IMR-90 (cell line): ENCODE data around the gene ITGB5. TPM values are rescaled to one million over a fixed set of nuclear protein-coding genes. Genes with fewer than 3 reads are reported as not detected.

Experiments
- ATAC-seq: fragments of 200-7000 bp; cut with Tn5 transposase; 2 replicates; pipeline ENCODE4 v1.9.1; 2020; ENCODE audit warnings: low read depth, mild to moderate bottlenecking, moderate library complexity
- BruUV-seq: library from RNA; stranded (reverse); fragments of 400-500 nt; replicated peaks from 2 replicates; lab custom pipeline; 2021; lab: Mats Ljungman, UMichigan
- CTCF ChIA-PET: fragments of 300-600 bp; formaldehyde crosslinking; extraction: SDS; loops from one replicate; lab custom pipeline; 2021; ENCODE audit warnings: antibody characterized with exemption; lab: Yijun Ruan, JAX
- POLR2A ChIA-PET: fragments of 300-600 bp; sonication (Branson Sonifier 250); formaldehyde crosslinking; loops from one replicate; lab custom pipeline; 2022; ENCODE audit warnings: antibody characterized with exemption; ENCODE audit not compliant: unreplicated experiment; lab: Charles Lee
- DNase-seq: peaks from one replicate; pipeline ENCODE4 v3.0.0; 2013
- H2AFZ ChIP-seq: replicated peaks from 2 replicates; pipeline ENCODE3; 2013; ENCODE audit warnings: low read length, mild to moderate bottlenecking; ENCODE audit not compliant: poor library complexity
- H2AK5ac ChIP-seq: 2 replicates; pipeline ENCODE4 v1.6.1; 2013; ENCODE audit warnings: low read depth, low read length, inconsistent platforms
- H2AK9ac ChIP-seq: replicated peaks from 2 replicates; pipeline ENCODE3; 2013; ENCODE audit warnings: mild to moderate bottlenecking, low read depth, low read length, moderate library complexity; ENCODE audit not compliant: poor library complexity
- H2BK120ac ChIP-seq: 2 replicates; pipeline ENCODE4 v1.6.1; 2013; ENCODE audit warnings: low read depth, low read length, inconsistent platforms
- H2BK15ac ChIP-seq: 3 replicates; pipeline ENCODE4 v1.6.1; 2013; ENCODE audit warnings: low read depth, low read length, inconsistent platforms
- H2BK20ac ChIP-seq: 2 replicates; pipeline ENCODE4 v1.6.1; 2013; ENCODE audit warnings: low read depth, mild to moderate bottlenecking, inconsistent platforms, low read length, moderate library complexity
- H2BK5ac ChIP-seq: 2 replicates; pipeline ENCODE4 v1.6.1; 2013; ENCODE audit warnings: mild to moderate bottlenecking, low read depth, low read length, inconsistent platforms; ENCODE audit not compliant: poor library complexity, severe bottlenecking
- H3K14ac ChIP-seq: replicated peaks from 2 replicates; pipeline ENCODE4 v1.6.1; 2013; ENCODE audit warnings: low read depth, low read length, inconsistent platforms
- H3K18ac ChIP-seq: 2 replicates; pipeline ENCODE4 v1.6.1; 2013; ENCODE audit warnings: low read depth, low read length, control low read depth
- H3K23ac ChIP-seq: 2 replicates; pipeline ENCODE4 v1.6.1; 2013; ENCODE audit warnings: low read depth, low read length, inconsistent platforms
- H3K27ac ChIP-seq: 2 replicates; pipeline ENCODE4 v1.5.1; 2013; ENCODE audit warnings: mild to moderate bottlenecking, control low read depth, low read length; ENCODE audit not compliant: insufficient read depth
- H3K27me3 ChIP-seq: 2 replicates; pipeline ENCODE4 v1.6.1; 2013; ENCODE audit warnings: low read length; ENCODE audit not compliant: control insufficient read depth, insufficient read depth
- H3K36me3 ChIP-seq: 2 replicates; pipeline ENCODE4 v1.6.1; 2013; ENCODE audit warnings: low read length, mixed read lengths; ENCODE audit not compliant: control insufficient read depth, insufficient read depth
- H3K4ac ChIP-seq: 2 replicates; pipeline ENCODE4 v1.6.1; 2013; ENCODE audit warnings: low read depth, low read length, inconsistent platforms
- H3K4me1 ChIP-seq: 2 replicates; pipeline ENCODE4 v1.6.1; 2013; ENCODE audit warnings: low read length, mixed read lengths; ENCODE audit not compliant: control insufficient read depth, insufficient read depth
- H3K4me2 ChIP-seq: 2 replicates; pipeline ENCODE4 v1.6.1; 2013; ENCODE audit warnings: low read depth, mild to moderate bottlenecking, control low read depth, low read length, moderate library complexity
- H3K4me3 ChIP-seq: 2 replicates; pipeline ENCODE4 v1.5.1; 2013; ENCODE audit warnings: low read depth, mild to moderate bottlenecking, control low read depth, low read length, moderate library complexity; ENCODE audit not compliant: insufficient read depth
- H3K56ac ChIP-seq: 2 replicates; pipeline ENCODE4 v1.6.1; 2013; ENCODE audit warnings: low read length, inconsistent platforms; ENCODE audit not compliant: insufficient read depth; ENCODE audit errors: extremely low read depth
- H3K79me1 ChIP-seq, 2 experiments: 2 replicates each; pipeline ENCODE4 v1.6.1; 2013; ENCODE audit warnings: low read length in 2 of 2, inconsistent platforms in 1 of 2, low read depth in 1 of 2
- H3K9ac ChIP-seq: 2 replicates; pipeline ENCODE4 v1.6.1; 2013; ENCODE audit warnings: low read depth, low read length, control low read depth
- H3K9me1 ChIP-seq: 2 replicates; pipeline ENCODE4 v1.6.1; 2013; ENCODE audit warnings: low read length, inconsistent platforms; ENCODE audit not compliant: insufficient read depth
- H3K9me3 ChIP-seq: 2 replicates; pipeline ENCODE4 v1.6.1; 2013; ENCODE audit warnings: low read length; ENCODE audit not compliant: control insufficient read depth, insufficient read depth
- H4K20me1 ChIP-seq: 2 replicates; pipeline ENCODE4 v1.6.1; 2013; ENCODE audit warnings: low read length, inconsistent platforms; ENCODE audit not compliant: insufficient read depth
- H4K5ac ChIP-seq: 2 replicates; pipeline ENCODE4 v1.6.1; 2013; ENCODE audit warnings: mild to moderate bottlenecking, low read depth, low read length, control low read depth
- H4K8ac ChIP-seq, 2 experiments: 2 replicates each; pipeline ENCODE4 v1.6.1; 2013; ENCODE audit warnings: low read depth in 2 of 2, low read length in 2 of 2, control low read depth in 1 of 2, inconsistent platforms in 1 of 2
- H4K91ac ChIP-seq: 2 replicates; pipeline ENCODE4 v1.6.1; 2013; ENCODE audit warnings: low read depth, low read length, inconsistent platforms; ENCODE audit not compliant: insufficient read depth
- MAZ ChIP-seq: IDR thresholded peaks from 2 replicates; pipeline ENCODE4 v1.6.1; 2012; ENCODE audit warnings: low read depth, mild to moderate bottlenecking, low read length, improper control_type of control experiment, moderate library complexity, borderline replicate concordance
- POLR2A ChIP-seq: IDR thresholded peaks from 2 replicates; pipeline ENCODE4 v1.6.1; 2012; ENCODE audit warnings: mild to moderate bottlenecking, low read depth, low read length
- WGBS, 2 experiments: methylation state at CpG; one replicate each; pipeline versions ENCODE4 v1.1.5 to v1.1.7; 2013; ENCODE audit warnings: missing lambda C conversion rate in 2 of 2; ENCODE audit not compliant: insufficient read length in 1 of 2; ENCODE audit errors: extremely low coverage in 2 of 2; 5-methylcytosine and 5-hydroxymethylcytosine counted together
- dilution Hi-C: fragments of 300-500 bp; cut with HindIII; formaldehyde crosslinking; loops from one replicate; pipeline ENCODE4 v1.14.3; 2018; ENCODE audit warnings: low sequenced_read_pairs; ENCODE audit not compliant: unreplicated experiment
- in situ Hi-C: fragments of 300-500 bp; cut with MboI; formaldehyde crosslinking; loops from 3 replicates; pipeline ENCODE4 v1.14.3; 2019; ENCODE audit warnings: low sequenced_read_pairs, inconsistent platforms, mixed read lengths
- intact Hi-C: fragments of 100-400 bp; cut with micrococcal nuclease; formaldehyde crosslinking; loops from 2 replicates; pipeline ENCODE4 v1.10.0; 2022
- polyA plus RNA-seq, 3 experiments: library from polyadenylated mRNA; depleted of rRNA; stranded (reverse); fragments of >200 nt; gene quantifications; 2 replicates each; pipeline ENCODE4 v1.2.3, GENCODE V29; 2012; ENCODE audit warnings: low replicate concordance in 1 of 3
- total RNA-seq: library from RNA; depleted of rRNA; stranded (reverse); fragments of >200 nt; gene quantifications from 2 replicates; pipeline ENCODE4 v1.2.3, GENCODE V29; 2012

ITGB5 gene
- total and polyA plus RNA-seq, 2 of the 4 experiments (the other 2 are of a cell fraction), result 85.0 to 101 TPM

GRCh38 chr3:124748560-124749198 lies 138.5 kb downstream of the ITGB5 start:
- Histone ChIP-seq H3K56ac (no peak overlapping the region), H2BK120ac (no peak overlapping the region), H3K14ac (no peak overlapping the region), H3K4me3 (no peak overlapping the region), H4K5ac (no peak overlapping the region), H3K36me3 (peaks cover 11% of the 10 kb centered on the region), H2BK5ac (no peak overlapping the region), H2AFZ (peak overlapping the region; percentile 33), H2BK15ac (no peak overlapping the region), H4K8ac (no peak overlapping the region), H3K23ac (no peak overlapping the region), H2AK9ac (no peak overlapping the region), H3K27ac (no peak overlapping the region), H3K9me1 (peaks cover 5% of the 10 kb centered on the region), H3K9ac (no peak overlapping the region), H3K18ac (no peak overlapping the region), H3K79me1 (no peaks in the 10 kb centered on the region), H3K4ac (no peak overlapping the region), H3K27me3 (no peaks in the 10 kb centered on the region), H4K20me1 (no peaks in the 10 kb centered on the region), H3K4me1 (no peaks in the 10 kb centered on the region), H2AK5ac (no peak overlapping the region), H2BK20ac (no peak overlapping the region), H3K9me3 (no peaks in the 10 kb centered on the region), H3K4me2 (no peak overlapping the region), H4K91ac (no peak overlapping the region)
- CTCF ChIA-PET, result no interaction called here
- in situ Hi-C loops, result loop anchor here (25.0 kb wide), 1 partner anchor 814 kb away; no protein-coding TSS in a partner anchor
- no peak for TF ChIP-seq MAZ
- no peak for TF ChIP-seq POLR2A
- ATAC-seq (no peak), DNase-seq (no peak)
- 73% methylated on average over 3 of the region's 8 CpGs; no CpG with 5 or more reads in 1 of the 2 experiments for WGBS, 2 experiments
- intact Hi-C loops, result no loop called here
- dilution Hi-C loops, result no loop called here
- no TSS peak for BruUV-seq
- POLR2A ChIA-PET, result no interaction called here
